HG03521 (cell line): Measurements from ENCODE around the gene RCE1.
A peak's percentile ranks its signal among the peaks of the same experiment; 100 is the strongest.

Experiments used
- ATAC-seq: cut with Tn5 transposase; IDR thresholded peaks from one replicate; pipeline ENCODE4 v1.9.1; 2021; ENCODE audit warnings: mild to moderate bottlenecking, moderate library complexity; ENCODE audit not compliant: unreplicated experiment

Gene RCE1

DNA sequence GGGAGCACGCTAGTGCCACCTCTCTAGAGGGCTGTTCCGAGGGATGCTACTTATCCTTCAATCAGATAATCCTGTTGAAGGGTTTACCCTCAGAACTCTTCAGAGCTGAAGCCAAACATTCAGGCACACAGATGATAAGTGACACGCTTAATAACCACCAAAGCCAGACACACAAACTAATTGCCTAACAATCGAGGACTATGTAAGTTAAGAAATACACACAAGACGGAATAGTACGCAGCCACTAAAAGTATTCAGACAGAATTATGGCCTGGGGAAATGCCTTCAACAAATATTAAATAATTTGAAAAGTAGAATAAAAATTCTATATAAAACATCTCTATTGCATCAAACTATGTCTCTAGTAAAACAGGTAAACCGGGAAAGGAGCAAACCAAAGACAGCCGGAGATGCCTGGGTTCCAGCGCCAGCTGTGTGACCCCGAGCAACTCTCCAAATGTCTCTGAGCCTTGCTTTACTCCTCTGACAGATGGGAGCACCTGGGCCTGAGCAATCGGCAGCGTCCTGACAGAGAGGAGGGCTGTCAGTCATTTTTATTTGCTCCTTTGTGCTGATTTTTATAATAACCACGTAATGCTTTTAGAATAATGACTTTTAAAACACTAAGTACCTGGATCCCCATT, 25.0 kb downstream of the RCE1 start:
- no peak for ATAC-seq

- peak; percentile 62 for ATAC-seq
These were observed 25.7 kb downstream of the RCE1 start for GRCh38 chr11:66868726-66869566.

GRCh38 chr11:66869567-66869870, 26.3 kb downstream of the RCE1 start:
- no peak for ATAC-seq

DNA sequence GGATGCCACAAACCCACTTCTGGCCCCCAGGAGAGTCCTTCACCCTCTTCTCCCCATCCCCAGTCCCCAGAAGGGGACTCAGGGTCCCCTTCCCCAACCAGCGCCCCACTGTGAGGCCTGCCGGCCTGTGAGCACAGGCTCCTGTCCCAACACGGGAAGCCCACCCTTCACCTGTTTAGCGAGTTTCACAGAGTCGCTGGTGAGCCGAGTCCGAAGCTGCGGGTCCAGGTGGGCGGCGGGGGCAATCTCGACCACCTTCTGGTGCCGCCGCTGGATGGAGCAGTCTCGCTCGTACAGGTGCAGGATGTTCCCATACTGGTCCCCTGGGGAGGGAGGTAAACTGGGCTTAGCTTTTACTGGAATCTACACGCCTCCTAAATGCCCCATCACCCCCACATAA, 26.9 kb downstream of the RCE1 start:
- ATAC-seq, result no peak

DNA sequence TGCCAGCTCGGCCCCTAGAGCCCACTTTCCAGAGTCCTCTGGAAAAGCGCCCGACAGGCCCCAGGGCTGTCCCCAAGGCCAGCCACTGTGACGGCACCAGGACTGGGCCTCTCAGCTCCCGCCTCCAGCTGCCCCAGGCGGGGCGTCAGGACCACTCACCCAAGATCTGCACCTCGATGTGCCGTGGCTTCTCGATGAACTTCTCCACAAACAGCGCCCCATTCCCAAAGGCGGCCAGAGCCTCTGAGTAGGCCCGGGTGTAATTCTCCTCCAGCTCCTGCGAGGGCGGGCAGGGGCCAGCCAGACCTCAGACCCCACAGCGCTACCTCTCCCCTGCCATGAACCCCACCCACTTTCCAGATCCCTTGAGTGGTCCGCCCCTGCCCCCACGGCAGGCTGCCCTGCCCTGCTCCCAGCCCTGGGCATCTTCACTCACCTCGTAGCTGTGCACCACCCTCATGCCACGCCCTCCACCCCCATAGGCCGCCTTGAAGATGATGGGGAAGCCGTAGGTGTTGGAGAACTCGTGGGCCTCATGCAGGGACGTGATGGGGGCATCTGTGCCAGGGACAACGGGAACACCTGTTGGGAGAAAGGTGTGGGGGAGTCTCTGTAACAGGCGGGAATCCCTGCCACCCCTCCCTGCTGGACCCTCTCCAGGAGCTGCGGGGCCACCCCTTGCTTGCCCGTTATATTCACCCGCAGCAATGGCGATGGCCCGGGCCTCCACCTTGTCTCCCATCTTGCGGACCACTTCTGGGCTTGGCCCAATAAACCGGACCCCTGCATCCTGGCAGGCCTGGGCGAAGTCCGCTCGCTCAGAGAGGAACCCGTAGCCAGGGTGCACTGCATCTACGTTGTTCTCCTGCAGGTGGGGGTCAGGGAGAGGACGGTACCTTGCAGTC, 27.6 kb downstream of the RCE1 start:
- ATAC-seq, result no peak

DNA sequence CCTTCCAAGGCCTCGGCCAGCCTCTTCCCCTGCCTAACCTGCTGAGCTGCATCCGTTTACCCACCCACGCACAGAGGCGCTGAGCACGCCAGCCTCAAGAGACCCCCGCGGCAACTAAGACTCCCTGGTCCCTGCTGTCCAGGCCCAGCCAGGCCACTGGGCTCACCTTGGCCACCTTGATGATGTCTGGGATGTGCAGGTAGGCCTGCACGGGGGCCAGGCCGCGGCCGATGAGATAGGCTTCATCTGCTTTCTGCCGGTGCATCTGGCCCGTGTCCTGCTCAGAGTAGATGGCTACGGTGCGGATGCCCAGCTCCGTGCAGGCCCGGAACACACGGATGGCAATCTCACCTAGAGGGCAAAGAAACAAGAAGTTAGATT, 28.3 kb downstream of the RCE1 start:
- no peak for ATAC-seq

DNA sequence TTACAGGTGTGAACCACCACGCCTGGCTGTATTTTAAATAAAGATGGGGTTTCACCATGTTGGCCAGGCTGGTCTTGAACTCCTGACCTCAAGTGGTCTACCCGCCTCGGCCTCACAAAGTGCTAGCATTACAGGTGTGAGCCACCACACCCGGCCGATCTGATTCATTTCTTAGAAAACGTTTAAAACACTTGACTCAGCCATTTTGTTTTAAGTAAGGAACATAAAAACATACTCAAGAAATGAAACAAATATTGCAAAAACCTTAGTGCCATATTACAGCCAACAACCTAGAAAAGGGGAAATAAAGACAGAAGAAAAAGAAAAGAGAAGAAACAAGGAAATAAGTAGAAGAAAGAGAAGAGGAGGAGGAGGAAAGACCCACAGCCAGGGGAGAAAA, 31.0 kb downstream of the RCE1 start:
- ATAC-seq, result no peak

DNA sequence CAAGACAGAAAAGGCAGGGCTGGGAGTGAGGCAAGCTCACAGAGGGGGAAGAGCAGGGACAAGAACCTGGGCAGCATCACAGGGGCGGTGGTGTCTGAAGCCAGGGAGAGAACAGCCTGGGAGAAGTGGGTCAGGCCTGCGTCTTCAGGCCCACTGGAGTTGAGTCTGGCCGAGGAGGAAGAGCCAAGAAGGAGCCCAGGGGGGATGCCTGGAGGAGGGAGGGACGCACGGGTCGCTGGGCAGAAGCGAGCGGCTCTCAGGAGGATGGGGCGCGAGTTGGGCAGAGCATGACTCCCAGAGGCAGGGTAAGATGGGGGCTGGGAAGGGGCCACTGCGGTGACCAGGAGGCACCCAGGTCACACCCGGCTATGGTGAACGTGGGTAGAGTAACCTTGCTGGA, 32.1 kb downstream of the RCE1 start:
- ATAC-seq, result no peak

- ATAC-seq, result no peak
These were observed 34.5 kb downstream of the RCE1 start for GRCh38 chr11:66877588-66878385.

GRCh38 chr11:66878474-66878873, 35.2 kb downstream of the RCE1 start:
- no peak for ATAC-seq

DNA sequence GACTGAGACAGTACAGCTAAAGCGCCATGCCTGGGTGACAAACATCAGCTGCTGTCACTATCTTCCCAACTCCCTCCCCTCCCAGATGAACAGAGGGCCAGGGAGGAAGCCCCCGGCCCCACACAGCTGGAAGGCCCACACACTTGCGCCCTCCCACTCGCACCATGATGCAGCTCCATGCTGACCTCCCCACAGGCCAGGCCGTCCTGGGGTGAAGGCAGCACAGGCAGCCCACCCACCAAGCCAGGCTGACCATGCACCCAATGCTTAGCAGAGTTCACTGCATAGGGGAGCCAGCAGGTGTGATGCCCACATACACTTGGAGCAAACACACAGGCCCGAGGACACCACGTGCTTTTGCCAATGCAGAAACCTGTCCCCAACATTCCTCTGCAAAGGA, 35.8 kb downstream of the RCE1 start:
- ATAC-seq, result no peak

DNA sequence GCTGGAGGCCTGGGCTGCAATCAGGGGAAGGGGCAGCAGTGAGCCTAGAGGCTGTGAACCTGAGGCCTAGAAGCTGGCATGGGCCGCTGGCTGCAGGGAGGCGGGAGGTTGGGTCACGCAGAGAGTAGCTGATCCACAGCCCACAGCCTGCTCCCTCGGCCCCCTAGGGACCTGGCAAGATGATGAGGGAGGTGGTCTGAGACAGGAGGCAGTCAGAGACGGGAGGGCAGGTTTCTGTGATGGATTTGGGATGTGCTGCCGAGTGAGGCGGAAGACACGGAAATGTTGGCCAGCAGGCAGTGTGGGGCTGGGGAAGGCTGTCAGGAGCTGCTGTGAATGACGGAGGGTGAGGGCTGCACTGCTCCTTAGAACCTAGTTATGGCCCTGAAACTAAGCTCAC, 36.3 kb downstream of the RCE1 start:
- ATAC-seq, result no peak

GRCh38 chr11:66879999-66880398, 36.8 kb downstream of the RCE1 start:
- ATAC-seq, result no peak

GRCh38 chr11:66880496-66881450, 37.5 kb downstream of the RCE1 start:
- no peak for ATAC-seq

DNA sequence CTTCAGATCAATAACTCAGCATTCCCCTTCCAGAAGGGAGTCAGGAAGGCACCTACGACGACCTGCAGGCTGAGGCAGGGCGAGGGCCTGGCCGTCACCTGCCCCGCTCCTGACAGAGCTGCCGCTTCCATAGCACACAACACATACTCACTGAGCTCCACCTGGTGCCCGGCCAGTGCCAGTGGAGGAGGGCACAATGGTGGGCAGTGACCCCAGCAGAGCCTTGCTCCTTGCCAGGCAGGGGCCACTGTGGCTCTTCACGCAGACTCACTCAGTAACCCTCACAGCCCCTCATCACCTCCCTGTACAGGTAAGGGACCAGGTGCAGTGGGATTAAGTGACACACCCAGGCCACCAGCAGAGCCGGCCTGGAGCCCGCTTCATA, 38.2 kb downstream of the RCE1 start:
- ATAC-seq, result no peak

- no peak for ATAC-seq
These were observed 38.7 kb downstream of the RCE1 start for GRCh38 chr11:66881927-66882452.

DNA sequence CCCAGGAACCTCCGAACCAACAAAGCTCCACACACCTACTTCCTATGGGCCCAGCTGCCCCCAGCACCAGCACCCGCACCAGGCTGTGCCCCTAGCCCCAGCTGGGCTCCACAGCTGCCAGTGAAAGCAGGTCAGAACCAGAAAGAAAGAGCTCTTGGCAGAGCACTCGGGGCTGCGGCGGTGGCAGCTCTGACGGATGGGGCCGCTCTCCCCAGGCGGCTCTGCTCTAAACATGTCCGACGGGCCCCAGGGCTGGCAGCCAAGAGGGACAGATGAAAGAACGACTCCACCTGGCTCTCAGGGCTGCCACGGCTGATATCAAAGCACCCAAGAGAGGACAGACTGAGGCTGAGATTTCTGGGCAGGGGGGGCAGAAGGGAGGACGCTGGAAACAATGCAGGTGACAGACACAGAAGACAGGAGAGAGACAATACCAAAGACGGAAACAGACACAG, 39.3 kb downstream of the RCE1 start:
- no peak for ATAC-seq

GRCh38 chr11:66883016-66883965, 40.0 kb downstream of the RCE1 start:
- ATAC-seq, result no peak
